Vagina (tissue), 2 donors: ENCODE measurements around the gene MORC2.

ENCODE experiments used
- POLR2A ChIP-seq, 2 donors: fragments of 450-650 bp; IDR thresholded peaks; one replicate each; pipeline ENCODE4 v1.6.1; 2017; ENCODE audit warnings: antibody characterized with exemption in 2 of 2, mild to moderate bottlenecking in 2 of 2, moderate library complexity in 2 of 2
- POLR2AphosphoS5 ChIP-seq, 2 donors: sonication (generic); formaldehyde crosslinking; IDR thresholded peaks; one replicate each; pipeline ENCODE4 v1.9.0; 2017; ENCODE audit warnings: antibody characterized with exemption in 2 of 2, mild to moderate bottlenecking in 2 of 2, low read depth in 1 of 2; ENCODE audit not compliant: insufficient read depth in 1 of 2
- TF ChIP-seq, protein P1 (sequence below), 3 experiments: fragments of 450-650 bp in 2 of 3; fragments of 200-600 bp in 1 of 3; sonication (generic) in 1 of 3; IDR thresholded peaks; one replicate each; pipeline ENCODE4 v1.5.1; 2017 to 2019; ENCODE audit warnings: antibody characterized with exemption in 3 of 3, mild to moderate bottlenecking in 2 of 3, moderate library complexity in 2 of 3

DNA sequence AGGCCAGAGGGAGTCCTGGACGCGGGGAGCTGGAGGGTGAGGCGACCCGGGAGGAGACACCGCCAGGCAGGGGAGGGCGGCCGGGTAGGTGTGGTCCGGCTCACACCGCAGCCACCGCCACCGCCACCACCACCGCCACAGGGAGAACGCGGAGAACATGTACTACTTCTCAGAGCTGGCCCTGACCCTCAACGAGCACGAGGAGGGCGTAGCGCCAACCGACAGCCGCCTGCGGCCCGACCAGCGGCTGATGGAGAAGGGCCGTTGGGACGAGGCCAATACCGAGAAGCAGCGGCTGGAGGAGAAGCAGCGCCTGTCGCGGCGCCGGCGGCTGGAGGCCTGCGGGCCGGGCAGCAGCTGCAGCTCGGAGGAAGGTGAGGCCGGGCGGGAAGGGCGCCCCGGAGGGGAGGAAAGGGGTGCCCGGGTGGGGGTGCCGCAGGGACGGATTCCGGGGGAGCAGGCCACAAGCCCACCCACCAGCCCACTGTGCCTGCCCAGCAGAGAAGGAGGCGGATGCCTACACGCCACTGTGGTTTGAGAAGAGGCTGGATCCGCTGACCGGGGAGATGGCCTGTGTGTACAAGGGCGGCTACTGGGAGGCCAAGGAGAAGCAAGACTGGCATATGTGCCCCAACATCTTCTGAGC is 62.8 kb downstream of the MORC2 start:
- TF ChIP-seq, protein P1, sequence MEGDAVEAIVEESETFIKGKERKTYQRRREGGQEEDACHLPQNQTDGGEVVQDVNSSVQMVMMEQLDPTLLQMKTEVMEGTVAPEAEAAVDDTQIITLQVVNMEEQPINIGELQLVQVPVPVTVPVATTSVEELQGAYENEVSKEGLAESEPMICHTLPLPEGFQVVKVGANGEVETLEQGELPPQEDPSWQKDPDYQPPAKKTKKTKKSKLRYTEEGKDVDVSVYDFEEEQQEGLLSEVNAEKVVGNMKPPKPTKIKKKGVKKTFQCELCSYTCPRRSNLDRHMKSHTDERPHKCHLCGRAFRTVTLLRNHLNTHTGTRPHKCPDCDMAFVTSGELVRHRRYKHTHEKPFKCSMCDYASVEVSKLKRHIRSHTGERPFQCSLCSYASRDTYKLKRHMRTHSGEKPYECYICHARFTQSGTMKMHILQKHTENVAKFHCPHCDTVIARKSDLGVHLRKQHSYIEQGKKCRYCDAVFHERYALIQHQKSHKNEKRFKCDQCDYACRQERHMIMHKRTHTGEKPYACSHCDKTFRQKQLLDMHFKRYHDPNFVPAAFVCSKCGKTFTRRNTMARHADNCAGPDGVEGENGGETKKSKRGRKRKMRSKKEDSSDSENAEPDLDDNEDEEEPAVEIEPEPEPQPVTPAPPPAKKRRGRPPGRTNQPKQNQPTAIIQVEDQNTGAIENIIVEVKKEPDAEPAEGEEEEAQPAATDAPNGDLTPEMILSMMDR (IDR thresholded peaks at IDR 0.05): no peak
- TF ChIP-seq POLR2A (IDR thresholded peaks at IDR 0.05) (no peak), POLR2AphosphoS5 (IDR thresholded peaks at IDR 0.05; ENCODE audit: insufficient read depth in 1 of 2, low read depth in 1 of 2) (no peak)
